Esophagus squamous epithelium (tissue), 5 donors: ENCODE data around the gene LIPJ. TPM values are rescaled to one million over a fixed set of nuclear protein-coding genes. Genes with fewer than 3 reads are reported as not detected.

Experiments used
- DNase-seq: peaks from one replicate; lab custom pipeline; 2025; lab: John Stamatoyannopoulos, UW
- H3K27ac ChIP-seq, 4 donors: fragments of 200-600 bp; sonication (generic); one replicate each; pipeline ENCODE4 v1.5.1; 2016 to 2019; ENCODE audit warnings: mild to moderate bottlenecking in 1 of 4
- H3K27me3 ChIP-seq, 4 donors: fragments of 200-600 bp; sonication (generic); 1 replicate in 3 of 4; 2 replicates in 1 of 4; pipeline versions ENCODE4 v1.5.1 to v1.6.0; 2017 to 2021; ENCODE audit warnings: antibody characterized with exemption in 1 of 4
- H3K36me3 ChIP-seq, 3 donors: fragments of 200-600 bp; sonication (generic); one replicate each; pipeline ENCODE4 v1.5.1; 2016 to 2019
- H3K4me1 ChIP-seq, 3 donors: fragments of 200-600 bp; sonication (generic); one replicate each; pipeline ENCODE4 v1.5.1; 2017 to 2019
- H3K4me3 ChIP-seq, 4 donors: fragments of 200-600 bp; sonication (generic); 1 replicate in 3 of 4; 2 replicates in 1 of 4; pipeline ENCODE4 v1.5.1; 2016 to 2019; ENCODE audit warnings: mild to moderate bottlenecking in 2 of 4, moderate library complexity in 1 of 4
- H3K9me3 ChIP-seq, 3 donors: fragments of 200-600 bp; sonication (generic); one replicate each; pipeline ENCODE4 v1.5.1; 2016 to 2019
- POLR2A ChIP-seq, 4 donors: fragments of 450-650 bp; IDR thresholded peaks; one replicate each; pipeline ENCODE4 v1.6.1; 2017; ENCODE audit warnings: antibody characterized with exemption in 4 of 4, mild to moderate bottlenecking in 4 of 4, moderate library complexity in 3 of 4
- WGBS, 2 donors: methylation state at CpG; one replicate each; pipeline ENCODE4 v1.1.5; 2018; 5-methylcytosine and 5-hydroxymethylcytosine counted together
- intact Hi-C: fragments of 100-400 bp; cut with DNase I; formaldehyde crosslinking; loops from one replicate; pipeline ENCODE4 v1.15.0; 2022
- small RNA-seq, 4 donors: library from RNA; depleted of rRNA; stranded (forward); fragments of <200 nt; gene quantifications; one replicate each; pipeline ENCODE3, GENCODE V24; 2016
- total RNA-seq, 4 donors: library from RNA; depleted of rRNA; stranded (reverse); fragments of >200 nt; gene quantifications; one replicate each; pipeline ENCODE4 v1.1.0, GENCODE V29; 2016
- TF ChIP-seq, protein P1 (sequence below), 6 experiments: fragments of 450-650 bp in 4 of 6; fragments of 200-600 bp in 2 of 6; sonication (generic) in 2 of 6; IDR thresholded peaks; one replicate each; pipeline ENCODE4 v1.5.1; 2016 to 2019; ENCODE audit warnings: antibody characterized with exemption in 6 of 6, mild to moderate bottlenecking in 4 of 6, moderate library complexity in 4 of 6
- donor health status: DM: yes; HTN: yes; CAD: no.

LIPJ gene
- total RNA-seq, 4 donors from 2014 or later, result 0.19 TPM; not detected in 3

DNA sequence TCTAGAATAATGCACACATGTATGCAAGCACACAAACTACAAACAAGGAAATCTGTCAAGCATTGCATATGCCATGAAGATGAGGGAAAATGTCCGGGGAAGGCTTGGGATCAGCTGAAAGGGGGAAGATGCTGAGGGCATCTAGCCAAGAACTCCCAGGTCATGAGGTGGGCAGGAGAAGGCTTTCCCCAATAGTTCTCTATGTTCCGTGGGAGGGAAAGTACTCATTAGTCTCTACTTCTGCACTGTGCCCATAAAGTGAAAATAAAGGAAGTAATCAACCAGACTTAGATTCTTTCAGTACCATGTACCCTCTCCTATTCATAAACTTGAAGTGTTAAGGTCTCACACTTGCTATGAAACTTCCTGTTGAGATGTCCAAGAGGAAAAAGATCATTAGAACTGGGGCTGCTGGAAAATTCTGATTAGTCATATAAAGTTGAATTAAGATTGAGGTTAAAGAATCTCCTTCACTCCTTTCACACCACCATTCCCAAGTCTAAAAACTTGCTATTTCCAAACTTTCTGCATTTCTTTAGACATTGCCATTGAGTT, 60.6 kb downstream of the LIPJ start:
- TF ChIP-seq, protein P1, sequence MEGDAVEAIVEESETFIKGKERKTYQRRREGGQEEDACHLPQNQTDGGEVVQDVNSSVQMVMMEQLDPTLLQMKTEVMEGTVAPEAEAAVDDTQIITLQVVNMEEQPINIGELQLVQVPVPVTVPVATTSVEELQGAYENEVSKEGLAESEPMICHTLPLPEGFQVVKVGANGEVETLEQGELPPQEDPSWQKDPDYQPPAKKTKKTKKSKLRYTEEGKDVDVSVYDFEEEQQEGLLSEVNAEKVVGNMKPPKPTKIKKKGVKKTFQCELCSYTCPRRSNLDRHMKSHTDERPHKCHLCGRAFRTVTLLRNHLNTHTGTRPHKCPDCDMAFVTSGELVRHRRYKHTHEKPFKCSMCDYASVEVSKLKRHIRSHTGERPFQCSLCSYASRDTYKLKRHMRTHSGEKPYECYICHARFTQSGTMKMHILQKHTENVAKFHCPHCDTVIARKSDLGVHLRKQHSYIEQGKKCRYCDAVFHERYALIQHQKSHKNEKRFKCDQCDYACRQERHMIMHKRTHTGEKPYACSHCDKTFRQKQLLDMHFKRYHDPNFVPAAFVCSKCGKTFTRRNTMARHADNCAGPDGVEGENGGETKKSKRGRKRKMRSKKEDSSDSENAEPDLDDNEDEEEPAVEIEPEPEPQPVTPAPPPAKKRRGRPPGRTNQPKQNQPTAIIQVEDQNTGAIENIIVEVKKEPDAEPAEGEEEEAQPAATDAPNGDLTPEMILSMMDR (IDR thresholded peaks at IDR 0.05), result no peak
- TF ChIP-seq POLR2A (IDR thresholded peaks at IDR 0.05), result no peak
- WGBS, 2 donors, result 67 to 72% methylated on average over 2 of the region's 2 CpGs
- intact Hi-C loops, result no loop called here
- Histone ChIP-seq H3K4me3 (no peak overlapping the region), H3K36me3 (no peaks in the 10 kb centered on the region), H3K27me3 (no peaks in the 10 kb centered on the region), H3K9me3 (no peaks in the 10 kb centered on the region), H3K27ac (no peak overlapping the region), H3K4me1 (no peaks in the 10 kb centered on the region)
- no peak for DNase-seq

DNA sequence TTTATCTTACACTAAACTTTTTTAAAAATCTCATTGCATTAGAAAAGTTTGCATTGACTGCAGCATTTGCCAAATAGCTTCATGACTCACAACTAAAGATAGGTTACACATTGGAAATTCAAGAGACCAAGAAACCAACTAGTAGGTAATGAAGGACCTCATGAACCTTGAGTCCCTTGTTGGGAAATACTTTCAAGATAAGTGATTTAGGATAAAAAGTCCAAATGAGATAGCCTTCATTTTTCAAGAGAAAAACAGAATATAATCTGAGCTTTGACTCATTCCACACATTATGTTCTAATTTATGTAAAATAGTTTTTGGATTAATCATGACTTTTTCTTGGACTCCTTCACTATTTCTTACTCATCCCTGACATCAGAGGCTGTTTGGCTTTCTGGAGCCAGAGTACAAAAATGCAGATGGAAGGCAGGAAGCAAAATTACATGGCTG, 64.6 kb downstream of the LIPJ start:
- no peak for TF ChIP-seq POLR2A (IDR thresholded peaks at IDR 0.05)
- Histone ChIP-seq H3K27ac (no peak overlapping the region), H3K4me3 (no peak overlapping the region), H3K4me1 (no peaks in the 10 kb centered on the region), H3K9me3 (no peaks in the 10 kb centered on the region), H3K27me3 (no peaks in the 10 kb centered on the region), H3K36me3 (no peaks in the 10 kb centered on the region)
- intact Hi-C loops, result no loop called here
- DNase-seq, result no peak

DNA sequence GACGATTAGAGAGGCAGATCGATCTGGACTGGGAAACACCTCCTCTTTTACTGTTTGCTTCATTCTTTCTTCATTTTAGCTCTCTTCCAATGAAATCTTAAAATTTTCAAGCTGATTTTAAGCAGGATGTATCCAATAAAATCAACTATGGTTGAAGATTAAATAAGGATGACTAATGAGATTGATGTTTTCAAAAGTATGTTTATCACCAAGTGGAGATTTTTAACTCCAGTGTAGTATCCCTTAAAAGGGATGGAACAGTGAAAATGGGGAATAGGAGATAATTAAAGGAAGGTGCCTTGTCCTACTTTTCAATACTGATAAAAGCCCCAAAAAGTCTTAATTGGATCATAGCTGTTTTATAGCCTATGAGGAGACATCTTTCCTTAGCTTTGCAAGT, 66.1 kb downstream of the LIPJ start:
- 90 to 94% methylated on average over 2 of the region's 2 CpGs for WGBS, 2 donors
- intact Hi-C loops, result no loop called here

More for the DNA sequence above, 66.1 kb downstream of the LIPJ start:
- Histone ChIP-seq H3K36me3 (no peaks in the 10 kb centered on the region), H3K4me1 (no peaks in the 10 kb centered on the region), H3K27ac (no peak overlapping the region), H3K9me3 (no peaks in the 10 kb centered on the region), H3K4me3 (no peak overlapping the region), H3K27me3 (no peaks in the 10 kb centered on the region)
- TF ChIP-seq, protein P1 (IDR thresholded peaks at IDR 0.05), result no peak
- TF ChIP-seq POLR2A (IDR thresholded peaks at IDR 0.05), result no peak
- DNase-seq, result no peak

Small RNA genes lying within 50 kb of the gene (small RNA-seq; reads per million reads assigned to genes)
- gene RF00019, result 0 reads per million in 4 donors

Other genes with a start within 250 kb of the LIPJ start
- 10 to 100 TPM in 2 of 4 donors, 1 to 10 TPM in 2; 7.9 to 13.5 (median 10.5) TPM for gene RNLS, start 3.4 kb upstream of the LIPJ start, total RNA-seq
- gene LIPF, start 77.7 kb downstream of the LIPJ start, total RNA-seq, result under 1 TPM in 1 of 4 donors, not detected in 3; 0.57 TPM
- 1 to 10 TPM in 3 of 4 donors, not detected in 1; 1.9 to 3.3 (median 2.4) TPM for gene LIPK, start 119.5 kb downstream of the LIPJ start, total RNA-seq
- gene LIPN, start 173.3 kb downstream of the LIPJ start, total RNA-seq, result 1 to 10 TPM in 1 of 4 donors, under 1 TPM in 1, not detected in 2; 0.19 to 2.2 TPM
- not detected for gene LIPM, start 216.0 kb downstream of the LIPJ start, total RNA-seq